Hindlimb muscle (tissue), 1 donor: Measurements from ENCODE around the gene DDX21. TPM values are rescaled to one million over a fixed set of nuclear protein-coding genes. Genes with fewer than 3 reads are reported as not detected.
"Not testable (repeated sequence)": the region's sequence is repeated elsewhere in the genome, so short reads cannot be mapped to it uniquely, and the experiment has no call there.

ENCODE experiments used
- DNase-seq: peaks from one replicate; pipeline ENCODE4 v3.0.0-alpha.2; 2013
- polyA plus RNA-seq: library from polyadenylated mRNA; unstranded; fragments of 120-200 nt; gene quantifications from one replicate; pipeline ENCODE4 v1.2.1, GENCODE V29; 2013; ENCODE audit not compliant: insufficient read length

The DDX21 gene
- polyA plus RNA-seq, 1 donor = 40.8 TPM

DNA sequence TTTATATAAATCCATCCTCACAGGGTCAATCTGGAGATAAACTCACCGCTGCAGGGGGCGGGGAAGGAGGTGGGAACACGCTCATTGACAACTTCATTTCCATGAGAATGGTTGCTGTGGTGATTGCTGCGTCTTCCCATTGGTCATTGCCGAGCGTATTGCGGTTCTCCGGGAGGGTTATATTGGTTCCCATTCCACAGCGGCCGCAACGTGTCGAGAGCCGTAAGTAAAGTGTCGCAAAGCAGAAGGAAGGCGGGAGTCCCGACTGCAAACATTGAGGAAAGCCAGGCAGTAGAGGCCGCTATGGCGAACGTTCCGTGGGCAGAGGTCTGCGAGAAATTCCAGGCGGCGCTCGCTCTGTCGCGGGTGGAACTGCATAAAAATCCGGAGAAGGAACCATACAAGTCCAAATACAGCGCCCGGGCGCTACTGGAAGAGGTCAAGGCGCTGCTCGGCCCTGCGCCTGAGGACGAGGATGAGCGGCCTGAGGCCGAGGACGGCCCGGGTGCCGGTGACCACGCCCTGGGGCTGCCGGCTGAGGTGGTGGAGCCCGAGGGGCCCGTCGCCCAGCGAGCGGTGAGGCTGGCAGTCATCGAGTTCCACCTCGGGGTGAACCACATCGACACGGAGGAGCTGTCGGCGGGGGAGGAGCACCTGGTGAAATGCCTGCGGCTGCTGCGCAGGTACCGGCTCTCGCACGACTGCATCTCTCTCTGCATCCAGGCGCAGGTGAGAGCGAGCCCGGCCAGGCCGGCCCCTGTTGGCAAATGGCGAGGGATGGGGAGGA lies 32.8 kb downstream of the DDX21 start, which contains the start of gene KIFBP:
KIFBP (plus strand) TSS at position 274 of the 787 bp plus-strand sequence; CDS start at position 304, 30 bp downstream.
- DNase-seq = peak; percentile 97

DNA sequence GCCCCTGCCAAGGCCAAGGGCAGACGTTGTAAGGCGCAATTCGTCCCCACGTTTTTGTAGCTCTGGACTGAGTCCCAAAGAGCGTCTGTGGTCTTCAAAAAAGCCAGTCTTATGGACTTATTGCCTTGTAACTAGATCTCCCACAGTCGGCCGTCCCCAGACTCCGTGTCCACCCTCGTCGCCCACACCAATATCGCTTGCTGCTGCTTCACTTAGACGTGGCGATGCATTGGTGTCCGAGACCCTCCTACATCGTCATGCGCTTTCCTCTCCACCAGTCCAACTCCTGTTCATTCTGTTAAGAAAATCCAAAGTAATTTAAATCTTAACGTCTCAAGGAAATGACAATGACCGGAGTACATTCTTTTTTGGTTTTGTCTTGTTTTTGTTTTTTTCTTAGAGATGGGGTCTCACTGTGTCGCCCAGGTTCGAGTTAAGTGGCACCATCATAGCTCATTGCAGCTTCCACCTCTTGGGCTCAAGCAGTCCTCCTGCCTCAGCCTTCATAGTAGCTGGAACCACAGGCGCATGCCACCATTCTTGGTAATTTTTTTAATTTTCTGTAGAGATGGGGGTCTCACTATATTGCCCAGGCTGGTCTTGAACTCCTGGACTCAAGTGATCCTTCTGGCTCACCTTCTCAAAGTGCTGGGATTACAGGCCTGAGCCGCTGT lies 33.5 kb downstream of the DDX21 start:
- no peak for DNase-seq

DNA sequence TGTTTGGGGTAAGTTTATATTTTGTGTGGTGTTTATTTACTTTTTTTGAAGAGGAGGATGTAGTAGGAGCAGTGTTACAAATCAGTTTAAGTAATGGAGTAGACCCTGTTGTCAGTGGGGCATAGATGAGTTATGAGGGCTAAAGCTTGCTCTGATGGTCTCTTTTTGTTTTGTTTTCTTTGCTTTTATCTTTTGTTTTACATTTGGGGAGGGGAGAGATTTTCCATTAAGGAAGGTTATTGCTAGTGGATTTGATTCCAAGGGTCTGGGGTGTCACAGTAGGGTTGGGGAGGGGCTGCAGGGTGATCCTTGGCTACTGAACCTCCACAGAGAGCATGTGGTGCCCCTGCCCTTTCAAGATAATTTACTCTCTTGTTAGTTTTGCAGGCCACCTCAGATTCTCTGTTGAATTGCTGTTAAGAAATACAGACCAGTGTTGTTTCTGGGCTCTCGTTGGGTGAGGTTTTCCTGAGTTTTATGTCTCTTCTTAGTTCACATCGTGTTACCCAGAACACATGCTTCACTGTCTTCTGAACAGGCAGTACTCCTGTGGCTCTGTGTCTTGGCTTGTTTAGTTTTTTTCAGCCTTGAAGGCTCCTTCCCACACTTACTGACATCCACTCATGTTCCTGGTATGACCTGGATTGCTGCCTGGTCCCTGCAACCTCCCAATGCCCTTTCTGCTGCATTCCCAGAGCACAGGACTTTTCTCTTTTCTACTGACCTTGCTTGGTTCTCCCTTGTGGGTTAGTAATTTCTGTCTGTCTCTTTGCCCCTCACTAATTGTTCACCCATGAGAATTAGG lies 36.9 kb downstream of the DDX21 start:
- DNase-seq = no peak

DNA sequence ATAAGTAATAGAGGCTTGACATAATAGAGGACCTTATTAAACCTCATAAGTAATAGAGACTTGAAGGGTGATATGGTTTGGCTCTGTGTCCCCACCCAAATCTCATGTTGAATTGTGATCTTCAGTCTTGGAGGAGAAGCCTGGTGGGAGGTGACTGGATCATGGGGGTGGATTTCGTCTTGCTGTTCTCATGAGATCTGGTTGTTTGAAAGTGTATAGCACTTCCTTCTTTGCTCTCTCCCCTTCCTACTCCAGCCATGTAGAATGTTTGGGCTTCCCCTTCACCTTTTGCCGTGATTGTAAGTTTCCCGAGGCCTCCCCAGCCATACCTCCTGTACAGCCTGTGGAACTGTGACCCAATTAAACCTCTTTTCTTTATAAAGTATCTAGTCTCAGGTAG lies 41.2 kb downstream of the DDX21 start:
- no peak for DNase-seq

DNA sequence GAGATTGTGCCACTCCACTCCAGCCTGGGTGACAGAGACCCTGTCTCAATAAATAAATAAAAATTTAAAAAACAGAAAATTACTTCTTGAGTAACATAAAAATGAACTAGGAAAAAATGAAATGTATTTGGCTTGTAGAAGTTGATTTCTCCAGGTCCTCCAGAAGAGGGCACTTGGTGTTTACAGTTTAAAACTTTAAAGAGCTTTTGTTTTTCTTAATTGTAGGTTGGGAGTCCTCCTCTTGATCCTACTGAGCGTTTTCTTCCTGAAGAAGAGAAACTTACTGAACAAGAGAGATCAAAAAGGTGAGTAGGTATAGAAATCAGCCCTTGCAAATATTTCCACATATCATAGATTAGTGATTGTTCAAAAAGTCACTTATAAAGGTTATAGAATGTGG lies 48.9 kb downstream of the DDX21 start:
- DNase-seq = no peak

DNA sequence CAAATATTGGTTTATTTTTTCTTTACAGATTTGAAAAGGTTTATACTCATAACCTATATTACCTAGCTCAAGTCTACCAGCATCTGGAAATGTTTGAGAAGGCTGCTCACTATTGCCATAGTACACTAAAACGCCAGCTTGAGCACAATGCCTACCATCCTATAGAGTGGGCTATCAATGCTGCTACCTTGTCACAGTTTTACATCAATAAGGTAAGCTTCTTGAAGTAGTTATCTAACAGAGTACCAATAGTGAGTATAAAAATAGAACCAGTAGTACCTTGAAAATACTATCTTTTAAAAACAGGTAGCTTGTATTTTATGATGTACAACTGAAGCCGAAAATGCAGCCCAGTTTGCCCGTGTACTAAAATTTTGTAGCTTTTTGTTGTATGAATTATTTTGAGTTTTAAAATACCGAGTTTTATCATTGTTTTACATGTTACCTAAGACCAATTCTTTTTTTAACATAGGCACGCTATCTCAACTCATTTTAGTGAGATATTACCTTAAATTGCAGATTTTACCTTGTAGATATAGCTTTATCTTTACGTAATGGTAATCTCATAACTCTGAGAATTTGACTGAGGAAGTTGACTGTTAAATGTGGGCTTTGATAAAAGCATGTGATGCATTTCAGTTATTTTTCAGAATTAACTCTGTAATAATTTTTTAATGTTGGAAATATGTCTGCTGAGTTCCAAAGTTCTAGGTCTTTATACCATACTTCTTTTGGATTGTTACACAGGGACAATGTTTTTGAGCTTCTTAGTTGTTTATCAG lies 49.9 kb downstream of the DDX21 start:
- DNase-seq = no peak

DNA sequence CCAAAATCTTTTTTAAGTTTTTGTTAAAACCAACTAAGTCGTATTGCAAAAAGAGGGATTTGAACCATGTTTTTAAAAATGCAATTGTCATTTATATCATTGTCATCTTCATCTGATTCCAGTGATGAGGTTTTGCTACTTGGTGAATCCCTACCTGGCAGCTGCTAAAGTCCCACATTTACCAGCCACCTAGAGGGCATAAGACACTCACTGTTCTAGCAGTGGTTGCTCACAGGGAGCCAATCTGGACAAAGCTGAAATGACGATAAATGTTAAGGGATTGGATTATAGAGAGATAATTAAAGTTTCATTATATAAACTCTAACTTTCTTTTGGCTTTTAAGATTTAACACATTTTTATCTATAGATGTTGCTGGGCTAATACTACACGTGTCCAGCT lies 51.3 kb downstream of the DDX21 start:
- no peak for DNase-seq

DNA sequence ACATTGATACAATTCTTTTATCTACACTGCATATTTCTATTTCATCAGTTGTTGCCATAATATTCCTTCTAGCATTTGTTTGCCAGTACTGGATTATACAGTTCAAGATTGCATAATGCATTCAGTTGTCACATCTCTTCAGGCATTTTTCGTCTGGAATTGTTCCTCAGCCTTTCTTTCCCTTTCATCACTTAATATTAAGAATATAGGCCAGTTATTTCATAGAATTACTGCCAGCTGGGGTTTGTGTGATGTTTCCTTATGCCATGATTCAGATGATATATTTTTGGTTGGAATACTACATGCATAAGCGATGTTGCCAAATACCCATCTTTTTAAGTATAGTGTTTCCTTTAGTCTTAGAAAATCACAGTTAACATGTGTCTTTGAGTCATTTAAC lies 53.4 kb downstream of the DDX21 start:
- no peak for DNase-seq

DNA sequence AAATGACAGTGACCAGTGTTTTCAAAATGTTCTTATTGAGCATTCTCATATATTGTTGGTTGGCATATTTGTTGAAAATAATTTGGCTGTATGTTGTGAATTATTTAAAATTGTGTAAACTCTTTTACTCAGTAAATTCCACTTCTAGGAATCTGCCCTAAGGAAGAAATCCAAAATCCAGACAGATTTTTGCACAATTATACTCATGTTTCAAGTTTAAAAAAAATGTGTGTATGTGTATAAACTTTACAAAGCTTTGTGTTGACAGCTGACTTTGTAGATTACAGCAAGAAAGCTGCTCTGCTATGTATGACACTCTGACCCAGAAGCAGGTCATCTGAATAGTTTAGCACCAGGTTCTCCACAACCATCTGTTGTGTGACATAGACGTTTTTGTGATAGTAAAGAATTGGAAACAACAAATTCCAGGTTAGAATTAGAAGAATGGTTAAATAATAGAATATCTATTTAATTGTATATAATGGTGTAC lies 54.2 kb downstream of the DDX21 start:
- no peak for DNase-seq

DNA sequence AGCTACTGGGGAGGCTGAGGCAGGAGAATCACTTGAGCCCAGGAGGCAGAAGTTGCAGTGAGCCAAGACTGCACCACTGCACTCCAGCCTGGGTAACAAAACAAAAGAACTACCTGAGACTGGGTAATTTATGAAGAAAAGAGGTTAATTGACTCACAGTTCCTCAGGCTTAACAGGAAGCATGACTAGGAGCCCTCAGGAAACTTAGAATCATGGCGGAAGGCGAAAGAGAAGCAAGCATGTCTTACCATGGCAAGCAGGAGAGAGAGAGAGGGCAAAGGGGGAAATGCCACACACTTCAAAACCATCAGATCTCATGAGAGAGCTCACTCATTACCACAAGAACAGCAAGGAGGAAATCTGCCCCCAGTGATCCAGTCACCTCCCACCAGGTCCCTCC lies 56.8 kb downstream of the DDX21 start:
- not testable (repeated sequence) for DNase-seq

DNA sequence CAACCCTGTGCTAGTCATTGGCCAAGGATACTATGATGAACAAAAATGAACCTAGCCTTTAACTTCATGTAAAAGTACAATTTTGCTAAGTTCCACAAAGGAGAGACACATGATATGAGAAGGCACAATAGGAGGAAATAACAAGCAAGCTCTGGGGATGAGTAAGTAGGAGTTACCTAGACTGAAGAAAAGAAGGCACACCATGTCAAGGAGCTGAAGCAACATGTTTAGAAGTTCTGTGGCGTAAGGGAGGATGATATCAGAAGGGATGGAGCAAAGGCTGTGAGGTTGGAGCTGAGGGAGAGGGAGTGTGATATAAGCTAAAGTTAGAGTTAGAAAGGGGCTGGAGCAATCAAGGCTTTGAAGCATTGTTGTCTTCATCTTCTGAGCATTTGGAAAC lies 58.2 kb downstream of the DDX21 start:
- DNase-seq = no peak

DNA sequence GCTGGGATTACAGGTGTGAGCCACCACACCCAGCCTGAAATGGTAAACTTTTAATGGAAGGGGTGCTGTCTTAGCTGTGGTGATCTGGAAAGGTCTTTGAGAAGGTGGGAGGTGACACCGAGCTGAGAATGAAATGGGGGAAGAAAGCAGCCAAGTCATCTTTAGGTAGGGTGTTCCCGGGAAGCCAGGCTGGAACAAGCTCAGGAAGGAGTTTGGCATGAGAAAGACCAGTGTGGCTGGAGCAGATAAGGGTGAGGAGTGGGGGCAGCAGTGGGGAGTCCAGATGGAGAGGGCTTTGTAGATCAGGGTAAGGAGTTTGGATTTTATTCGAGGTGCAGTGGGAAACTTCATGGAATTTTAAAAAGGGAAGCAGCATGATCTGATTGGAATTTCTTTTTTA lies 62.6 kb downstream of the DDX21 start:
- no peak for DNase-seq

DNA sequence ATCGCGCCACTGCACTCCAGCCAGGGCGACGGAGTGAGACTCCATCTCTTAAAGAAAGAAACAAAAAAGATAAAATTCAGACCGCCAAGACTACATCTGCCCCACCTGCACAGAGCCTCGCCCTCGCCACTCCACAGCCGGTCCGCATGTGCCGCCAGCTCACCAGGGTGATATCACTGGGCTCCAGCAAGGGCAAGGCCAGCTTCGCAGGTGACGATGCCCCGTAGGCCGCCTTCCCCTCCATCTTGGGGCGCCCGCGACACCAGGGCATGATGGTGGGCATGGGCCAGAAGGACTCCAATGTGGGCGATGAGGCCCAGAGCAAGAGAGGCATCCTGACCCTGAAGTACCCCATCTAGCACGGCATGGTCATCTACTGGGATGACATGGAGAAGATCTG lies 66.6 kb downstream of the DDX21 start:
- no peak for DNase-seq

DNA sequence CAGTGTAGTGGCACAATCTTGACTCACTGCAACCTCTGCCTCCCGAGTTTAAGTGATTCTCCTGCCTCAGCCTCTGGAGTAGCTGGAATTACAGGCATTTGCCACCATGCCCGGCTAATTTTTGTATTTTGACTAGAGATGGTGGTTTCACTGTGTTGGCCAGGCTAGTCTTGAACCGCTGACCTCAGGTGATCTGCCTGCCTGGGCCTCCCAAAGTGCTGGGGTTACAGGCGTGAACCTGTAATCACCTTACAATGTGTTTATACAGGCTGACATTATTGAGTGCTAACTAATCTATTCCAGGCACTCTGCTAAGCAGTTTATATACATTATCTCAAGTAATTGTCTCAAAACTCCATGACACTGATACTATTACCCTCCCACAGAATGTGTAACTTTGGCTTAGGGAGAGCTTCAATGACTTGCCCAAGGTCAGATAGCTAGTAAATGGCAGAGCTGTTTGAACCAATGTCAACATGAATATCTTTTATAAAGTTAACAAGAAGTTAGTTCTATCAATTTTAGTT lies 69.5 kb downstream of the DDX21 start:
- DNase-seq = no peak

DNA sequence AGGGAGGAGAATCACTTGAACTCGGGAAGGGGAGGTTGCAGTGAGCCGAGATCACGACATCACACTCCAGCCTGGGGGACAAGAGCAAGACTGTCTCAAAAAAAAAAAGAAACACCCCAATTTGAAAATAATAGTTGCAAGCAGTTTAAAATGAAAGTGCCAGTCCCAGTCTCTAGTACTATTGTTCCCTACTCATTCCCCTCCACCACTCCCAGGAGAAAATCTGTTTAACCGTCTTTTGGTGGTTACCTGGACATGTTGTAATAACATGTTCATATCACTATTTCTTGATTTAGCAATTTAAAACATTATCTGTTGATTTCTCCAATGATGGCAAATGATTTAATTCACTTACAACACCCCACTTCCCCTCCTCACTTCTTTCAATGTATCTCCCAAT lies 77.3 kb downstream of the DDX21 start:
- no peak for DNase-seq

Other genes with a start within 250 kb of the DDX21 start
- gene CCAR1, start 234.9 kb upstream of the DDX21 start, polyA plus RNA-seq = 67.4 TPM
- 2.3 TPM for gene STOX1, start 128.6 kb upstream of the DDX21 start, polyA plus RNA-seq
- gene DDX50, start 54.9 kb upstream of the DDX21 start, polyA plus RNA-seq = 46.1 TPM
- 23.9 TPM for gene KIFBP, start 32.6 kb downstream of the DDX21 start, polyA plus RNA-seq
- gene SRGN, start 131.9 kb downstream of the DDX21 start, polyA plus RNA-seq = 21.8 TPM
- 35.4 TPM for gene VPS26A, start 168.0 kb downstream of the DDX21 start, polyA plus RNA-seq
- gene SUPV3L1, start 224.1 kb downstream of the DDX21 start, polyA plus RNA-seq = 29.4 TPM